ENCODE measurements around the gene LAMA2. TPM values are rescaled to one million over a fixed set of nuclear protein-coding genes. Genes with fewer than 3 reads are reported as not detected.

The LAMA2 gene
- total RNA-seq, 1 donor from 2014 or later, result 1.8 TPM

GRCh38 chr6:129267028-129267427 lies 384.1 kb downstream of the LAMA2 start:
- no peak overlapping the region for H3K4me2 ChIP-seq (ENCODE audit: low read length)
- no peaks in the 10 kb centered on the region for H3K9me3 ChIP-seq (ENCODE audit: insufficient read depth, low read depth, low read length)
- no peak overlapping the region for H2AFZ ChIP-seq (ENCODE audit: low read depth, low read length)
- no peak overlapping the region for H3K4me3 ChIP-seq (ENCODE audit: insufficient read depth, low read depth, low read length)
- H3K27me3 ChIP-seq (ENCODE audit: insufficient read depth, low read length), result no peaks in the 10 kb centered on the region
- H3K36me3 Mint-ChIP-seq (ENCODE audit: low read depth, unreplicated experiment), result no peaks in the 10 kb centered on the region
- no peak for TF ChIP-seq CTCF (IDR thresholded peaks at IDR 0.05; ENCODE audit: insufficient read depth, low read depth, low read length)
- no peak for TF ChIP-seq EZH2 (IDR thresholded peaks at IDR 0.05; ENCODE audit: insufficient read depth, low read length)
- H3K27ac Mint-ChIP-seq (ENCODE audit: unreplicated experiment), result no peak overlapping the region
- DNase-seq (ENCODE audit: low read depth) (no peak), FAIRE-seq (no peak)
- no peaks in the 10 kb centered on the region for H4K20me1 ChIP-seq (ENCODE audit: insufficient read depth, low read length)
- H3K4me3 Mint-ChIP-seq (ENCODE audit: unreplicated experiment), result no peak overlapping the region
- no peak overlapping the region for H3K9ac ChIP-seq (ENCODE audit: low read length)
- H3K9me3 Mint-ChIP-seq (ENCODE audit: unreplicated experiment), result no peaks in the 10 kb centered on the region
- no peaks in the 10 kb centered on the region for H3K4me1 ChIP-seq (ENCODE audit: insufficient read depth, low read length)
- H3K36me3 ChIP-seq (ENCODE audit: insufficient read depth, low read length), result no peaks in the 10 kb centered on the region
- no peak overlapping the region for H3K27ac ChIP-seq (ENCODE audit: low read depth, low read length)
- H3K4me1 Mint-ChIP-seq (ENCODE audit: low read depth, unreplicated experiment), result peaks cover 2% of the 10 kb centered on the region
- no peaks in the 10 kb centered on the region for H3K79me2 ChIP-seq (ENCODE audit: insufficient read depth, low read length)
- no peaks in the 10 kb centered on the region for H3K27me3 Mint-ChIP-seq (ENCODE audit: low read depth, unreplicated experiment)

- Histone ChIP-seq H4K20me1 (ENCODE audit: insufficient read depth, low read length) (no peaks in the 10 kb centered on the region), H3K36me3 (ENCODE audit: insufficient read depth, low read length) (no peaks in the 10 kb centered on the region), H3K79me2 (ENCODE audit: insufficient read depth, low read length) (no peaks in the 10 kb centered on the region), H3K9me3 (ENCODE audit: insufficient read depth, low read depth, low read length) (no peaks in the 10 kb centered on the region), H3K4me3 (ENCODE audit: insufficient read depth, low read depth, low read length) (no peak overlapping the region), H3K27me3 (ENCODE audit: insufficient read depth, low read length) (no peaks in the 10 kb centered on the region), H3K27ac (ENCODE audit: low read depth, low read length) (no peak overlapping the region), H3K9ac (ENCODE audit: low read length) (no peak overlapping the region), H3K4me1 (ENCODE audit: insufficient read depth, low read length) (no peaks in the 10 kb centered on the region), H2AFZ (ENCODE audit: low read depth, low read length) (no peak overlapping the region), H3K4me2 (ENCODE audit: low read length) (no peak overlapping the region)
- H3K4me3 Mint-ChIP-seq (ENCODE audit: unreplicated experiment), result no peak overlapping the region
- H3K36me3 Mint-ChIP-seq (ENCODE audit: low read depth, unreplicated experiment), result no peaks in the 10 kb centered on the region
- no peak overlapping the region for H3K27ac Mint-ChIP-seq (ENCODE audit: unreplicated experiment)
- no peak for TF ChIP-seq CTCF (IDR thresholded peaks at IDR 0.05; ENCODE audit: insufficient read depth, low read depth, low read length)
- H3K9me3 Mint-ChIP-seq (ENCODE audit: unreplicated experiment), result no peaks in the 10 kb centered on the region
- no peaks in the 10 kb centered on the region for H3K27me3 Mint-ChIP-seq (ENCODE audit: low read depth, unreplicated experiment)
- peaks cover 2% of the 10 kb centered on the region for H3K4me1 Mint-ChIP-seq (ENCODE audit: low read depth, unreplicated experiment)
- DNase-seq (ENCODE audit: low read depth) (no peak), FAIRE-seq (no peak)
These were observed 386.1 kb downstream of the LAMA2 start for GRCh38 chr6:129269076-129269475.

- Mint-ChIP-seq H3K9me3 (ENCODE audit: unreplicated experiment) (no peaks in the 10 kb centered on the region), H3K4me1 (ENCODE audit: low read depth, unreplicated experiment) (peaks cover 2% of the 10 kb centered on the region), H3K27ac (ENCODE audit: unreplicated experiment) (no peak overlapping the region), H3K36me3 (ENCODE audit: low read depth, unreplicated experiment) (no peaks in the 10 kb centered on the region), H3K27me3 (ENCODE audit: low read depth, unreplicated experiment) (no peaks in the 10 kb centered on the region), H3K4me3 (ENCODE audit: unreplicated experiment) (no peak overlapping the region)
- H4K20me1 ChIP-seq (ENCODE audit: insufficient read depth, low read length), result no peaks in the 10 kb centered on the region
- H3K27ac ChIP-seq (ENCODE audit: low read depth, low read length), result no peak overlapping the region
- TF ChIP-seq EZH2 (IDR thresholded peaks at IDR 0.05; ENCODE audit: insufficient read depth, low read length) (no peak), CTCF (IDR thresholded peaks at IDR 0.05; ENCODE audit: insufficient read depth, low read depth, low read length) (no peak)
- no peaks in the 10 kb centered on the region for H3K4me1 ChIP-seq (ENCODE audit: insufficient read depth, low read length)
- DNase-seq (ENCODE audit: low read depth) (no peak), FAIRE-seq (no peak)
- H3K4me2 ChIP-seq (ENCODE audit: low read length), result no peak overlapping the region
- H3K4me3 ChIP-seq (ENCODE audit: insufficient read depth, low read depth, low read length), result no peak overlapping the region
- no peaks in the 10 kb centered on the region for H3K9me3 ChIP-seq (ENCODE audit: insufficient read depth, low read depth, low read length)
- H3K27me3 ChIP-seq (ENCODE audit: insufficient read depth, low read length), result no peaks in the 10 kb centered on the region
- H2AFZ ChIP-seq (ENCODE audit: low read depth, low read length), result no peak overlapping the region
- no peak overlapping the region for H3K9ac ChIP-seq (ENCODE audit: low read length)
- H3K36me3 ChIP-seq (ENCODE audit: insufficient read depth, low read length), result no peaks in the 10 kb centered on the region
- H3K79me2 ChIP-seq (ENCODE audit: insufficient read depth, low read length), result no peaks in the 10 kb centered on the region
These were observed 387.0 kb downstream of the LAMA2 start for GRCh38 chr6:129269891-129270290.
